NCI-H1105 treated with DMSO at 0.1 percent for 48 hours (cell line): ENCODE results near the gene PUS3.

Source experiments
- DNase-seq: peaks from one replicate; lab custom pipeline; 2025; lab: John Stamatoyannopoulos, UW

The PUS3 gene

GRCh38 chr11:125902927-125903710 lies at the start of gene PUS3:
Gene PUS3 (minus strand): TSS chr11:125903206. CDS start chr11:125896284, 6,922 bp downstream.
- DNase-seq: peak; percentile 97

- no peak for DNase-seq
Observed at GRCh38 chr11:125952559-125952958, 49.6 kb upstream of the PUS3 start.

GRCh38 chr11:125951731-125952130 lies 48.7 kb upstream of the PUS3 start:
- no peak for DNase-seq

GRCh38 chr11:125950696-125951651 lies 48.0 kb upstream of the PUS3 start:
- DNase-seq: no peak

GRCh38 chr11:125950178-125950490 lies 47.1 kb upstream of the PUS3 start:
- no peak for DNase-seq

GRCh38 chr11:125949271-125950177 lies 46.5 kb upstream of the PUS3 start:
- no peak for DNase-seq

- no peak for DNase-seq
Observed at GRCh38 chr11:125948278-125949051, 45.5 kb upstream of the PUS3 start.

GRCh38 chr11:125947419-125948277 lies 44.6 kb upstream of the PUS3 start:
- DNase-seq: no peak

- DNase-seq: no peak
Observed at GRCh38 chr11:125946712-125947418, 43.9 kb upstream of the PUS3 start.

- DNase-seq: no peak
Observed at GRCh38 chr11:125945797-125946520, 43.0 kb upstream of the PUS3 start, which contains the start of gene VSIG10L2. Gene VSIG10L2 (plus strand): TSS chr11:125946044. CDS start chr11:125946056, 12 bp downstream.

- DNase-seq: no peak
Observed at GRCh38 chr11:125945011-125945796, 42.2 kb upstream of the PUS3 start.

GRCh38 chr11:125944350-125945010 lies 41.5 kb upstream of the PUS3 start:
- DNase-seq: no peak

- no peak for DNase-seq
Observed at GRCh38 chr11:125943661-125944349, 40.8 kb upstream of the PUS3 start.

GRCh38 chr11:125942771-125943428 lies 39.9 kb upstream of the PUS3 start:
- DNase-seq: no peak

- peak; percentile 94 for DNase-seq
Observed at GRCh38 chr11:125941619-125942611, 38.9 kb upstream of the PUS3 start.
